GM18867 (cell line): ENCODE measurements around the gene ARID3A.
A peak's percentile ranks its signal among the peaks of the same experiment; 100 is the strongest.

ENCODE experiments used
- ATAC-seq: cut with Tn5 transposase; IDR thresholded peaks from one replicate; pipeline ENCODE4 v1.9.1; 2021; ENCODE audit warnings: mild to moderate bottlenecking, moderate library complexity; ENCODE audit not compliant: unreplicated experiment

Gene ARID3A

GRCh38 chr19:984165-984967 is 58.5 kb downstream of the ARID3A start, which contains the start of gene WDR18:
WDR18 (plus strand) TSS chr19:984345; CDS start chr19:984354, 9 bp downstream.
- ATAC-seq = peak; percentile 79

GRCh38 chr19:986083-986482 is 60.2 kb downstream of the ARID3A start:
- no peak for ATAC-seq

- ATAC-seq = no peak
These were observed 62.2 kb downstream of the ARID3A start for GRCh38 chr19:988081-988480.

DNA sequence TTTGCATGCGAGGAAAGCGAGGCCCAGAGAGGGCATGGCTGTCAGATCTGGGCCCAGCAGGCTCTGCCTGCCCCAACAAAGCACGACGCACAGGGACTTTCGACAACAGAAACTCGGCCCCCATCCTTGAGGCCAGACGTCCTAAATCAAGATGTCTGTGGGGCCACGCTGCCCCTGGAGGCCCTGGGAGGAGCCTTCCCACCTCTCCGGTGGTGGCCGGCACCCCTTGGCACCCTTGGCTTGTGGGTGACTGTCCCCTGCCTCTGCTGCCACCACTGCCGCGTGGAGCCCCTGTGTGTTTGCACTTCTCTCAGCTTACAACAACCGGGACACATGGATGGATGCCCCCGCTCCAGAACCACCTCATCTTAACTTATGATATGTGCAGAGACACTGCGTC is 62.7 kb downstream of the ARID3A start:
- ATAC-seq = no peak

GRCh38 chr19:989381-990081 is 63.7 kb downstream of the ARID3A start:
- no peak for ATAC-seq

DNA sequence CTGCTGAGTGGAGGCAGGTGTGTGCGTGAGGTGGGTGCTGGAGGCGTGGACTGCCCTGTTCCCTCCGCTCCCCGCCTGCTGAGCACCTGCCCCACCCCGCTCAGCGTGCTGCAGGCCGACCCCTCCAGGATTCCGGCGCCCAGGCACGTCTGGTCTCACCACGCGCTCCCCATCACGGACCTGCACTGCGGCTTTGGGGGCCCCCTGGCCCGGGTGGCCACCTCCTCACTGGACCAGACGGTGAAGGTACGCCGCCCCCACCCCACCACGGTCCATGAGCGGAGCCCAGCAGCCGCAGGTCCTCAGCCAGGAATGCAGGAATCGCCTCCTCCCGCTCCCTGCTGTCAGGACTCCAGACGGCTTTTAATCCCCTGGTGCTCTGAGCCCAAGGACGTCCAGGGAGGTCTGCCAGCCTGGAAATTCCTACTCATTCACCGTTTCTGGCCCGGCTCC is 64.3 kb downstream of the ARID3A start:
- no peak for ATAC-seq

GRCh38 chr19:990746-991145 is 64.9 kb downstream of the ARID3A start:
- ATAC-seq = no peak

DNA sequence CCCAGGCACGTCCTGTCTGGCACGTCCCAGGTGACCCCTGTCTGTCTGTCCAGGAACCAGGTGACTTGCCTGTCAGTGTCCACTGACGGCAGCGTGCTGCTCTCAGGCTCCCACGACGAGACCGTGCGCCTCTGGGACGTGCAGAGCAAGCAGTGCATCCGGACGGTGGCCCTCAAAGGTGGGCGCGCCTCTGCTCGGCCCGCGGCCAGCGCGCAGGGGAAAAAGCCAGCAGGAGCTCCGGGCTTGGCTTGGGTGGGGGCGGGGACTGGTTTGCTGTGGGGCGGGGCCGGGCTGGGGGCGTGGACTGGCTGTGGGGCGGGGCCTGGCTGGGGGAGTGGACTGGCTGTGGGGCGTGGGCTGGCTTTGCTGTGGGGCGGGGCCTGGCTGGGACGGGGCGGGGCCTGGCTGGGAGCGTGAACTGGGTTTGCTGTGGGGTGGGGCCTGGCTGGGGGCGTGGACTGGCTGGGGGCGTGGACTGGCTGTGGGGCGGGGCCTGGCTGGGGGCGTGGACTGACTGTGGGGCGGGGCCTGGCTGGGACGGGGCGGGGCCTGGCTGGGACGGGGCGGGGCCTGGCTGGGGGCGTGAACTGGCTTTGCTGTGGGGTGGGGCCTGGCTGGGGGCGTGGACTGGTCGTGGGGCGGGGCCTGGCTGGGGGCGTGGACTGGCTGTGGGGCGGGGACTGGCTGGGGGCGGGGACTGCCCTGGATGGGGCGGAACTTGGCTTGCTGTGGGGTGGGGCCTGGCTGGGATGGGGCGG is 65.5 kb downstream of the ARID3A start:
- no peak for ATAC-seq

DNA sequence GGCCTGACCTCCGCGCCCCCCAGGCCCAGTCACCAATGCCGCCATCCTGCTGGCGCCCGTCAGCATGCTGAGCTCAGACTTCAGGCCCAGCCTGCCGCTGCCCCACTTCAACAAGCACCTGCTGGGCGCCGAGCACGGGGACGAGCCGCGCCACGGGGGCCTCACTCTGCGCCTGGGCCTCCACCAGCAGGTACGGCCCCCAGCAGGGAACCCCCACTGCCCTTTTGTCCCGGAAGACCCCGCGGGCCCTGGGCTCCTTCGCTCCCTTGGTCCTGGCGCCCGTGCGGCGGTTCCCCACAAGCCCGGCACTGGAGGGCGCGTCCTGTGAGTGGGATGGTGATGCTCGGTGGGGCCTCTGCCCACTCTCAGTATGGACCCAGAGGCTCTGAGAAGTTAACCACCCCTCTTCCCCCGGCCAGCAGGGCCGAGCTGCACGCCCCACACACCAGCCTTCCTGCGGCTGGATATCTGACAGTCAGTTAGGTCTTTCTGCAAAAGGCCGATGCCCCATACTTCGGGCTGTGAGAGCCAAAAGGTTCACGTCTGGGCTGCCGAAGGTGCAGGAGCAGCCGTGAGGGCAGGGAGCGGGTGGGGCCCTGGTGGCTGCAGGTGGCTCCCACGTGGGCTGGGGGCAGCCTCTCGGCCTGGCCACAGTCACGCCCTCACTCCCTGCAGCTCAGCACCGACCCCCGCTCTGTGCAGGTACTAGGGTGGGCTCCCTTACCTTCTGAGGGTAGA is 66.3 kb downstream of the ARID3A start:
- ATAC-seq = no peak

GRCh38 chr19:992670-993055 is 66.8 kb downstream of the ARID3A start:
- no peak for ATAC-seq

DNA sequence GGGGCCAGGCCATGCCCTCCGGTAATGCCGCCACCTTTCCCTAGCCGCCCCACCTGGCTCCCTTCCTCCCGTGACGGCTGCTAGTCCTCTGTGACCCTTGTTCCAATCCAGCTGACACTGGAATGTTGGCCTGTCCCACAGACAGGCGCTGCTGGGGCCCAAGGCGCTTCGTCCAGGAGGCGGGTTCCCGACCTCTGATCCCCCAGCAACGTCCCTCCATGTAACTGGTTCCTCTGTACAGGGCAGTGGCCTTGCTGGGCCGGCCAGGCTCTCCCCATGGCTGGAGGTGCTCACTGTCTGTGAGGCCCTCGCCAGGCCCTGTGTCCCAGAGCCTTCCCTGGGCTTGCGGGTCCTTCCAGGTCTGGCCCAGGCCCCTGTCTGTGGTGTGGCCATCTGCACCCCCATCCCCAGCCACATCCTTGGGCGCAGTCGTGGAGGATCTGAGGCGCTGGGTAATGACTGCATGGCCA is 67.6 kb downstream of the ARID3A start:
- no peak for ATAC-seq

GRCh38 chr19:993831-994393 is 68.1 kb downstream of the ARID3A start:
- ATAC-seq = no peak

GRCh38 chr19:994516-994915 is 68.7 kb downstream of the ARID3A start:
- no peak for ATAC-seq

- ATAC-seq = no peak
These were observed 69.4 kb downstream of the ARID3A start for GRCh38 chr19:995051-995827.

- ATAC-seq = no peak
These were observed 70.4 kb downstream of the ARID3A start for GRCh38 chr19:996051-996838.

GRCh38 chr19:998064-998463 is 72.2 kb downstream of the ARID3A start:
- ATAC-seq = no peak

DNA sequence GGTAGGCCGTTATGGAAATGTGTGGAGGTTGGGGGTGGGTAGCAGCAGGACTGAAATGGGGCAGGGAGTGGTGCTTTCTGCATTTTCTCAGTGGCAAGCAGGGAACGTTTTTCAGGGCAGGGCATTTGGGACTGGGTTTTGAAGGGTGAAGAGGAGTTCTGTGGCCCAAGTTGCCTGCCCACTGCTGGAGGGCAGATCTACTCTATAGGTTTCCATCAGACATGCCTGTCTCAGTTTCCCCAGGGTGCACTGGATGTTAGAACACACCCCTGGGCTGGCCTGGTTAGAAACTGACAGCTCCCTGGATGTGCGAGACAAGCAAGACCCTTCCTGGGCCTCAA is 73.5 kb downstream of the ARID3A start:
- no peak for ATAC-seq

GRCh38 chr19:1000095-1000494 is 74.3 kb downstream of the ARID3A start, which contains the start of gene GRIN3B:
GRIN3B (plus strand) TSS chr19:1000419; CDS start chr19:1000438, 19 bp downstream.
- no peak for ATAC-seq
